ENCODE data around the gene MYL10. TPM values are rescaled to one million over a fixed set of nuclear protein-coding genes. Genes with fewer than 3 reads are reported as not detected.

The MYL10 gene
- total and polyA plus RNA-seq, 2 experiments from 2014 or later: 0.23 to 1.2 TPM

- no peak overlapping the region for H3K4me3 ChIP-seq
- no peaks in the 10 kb centered on the region for H4K20me1 ChIP-seq (ENCODE audit: insufficient read depth, poor library complexity, severe bottlenecking)
- peaks cover 30% of the 10 kb centered on the region for H3K4me1 ChIP-seq (ENCODE audit: insufficient read depth)
- no peaks in the 10 kb centered on the region for H3K79me2 ChIP-seq
- DNase-seq (ENCODE audit: low spot score): no peak
- 94% methylated on average over 10 of the region's 10 CpGs for WGBS (ENCODE audit: low lambda C conversion rate, missing lambda C conversion rate)
- no peak overlapping the region for H3K4me2 ChIP-seq
- TF ChIP-seq EZH2phosphoT487 (IDR thresholded peaks at IDR 0.05; ENCODE audit: low read depth, severe bottlenecking, unreplicated experiment) (no peak), CTCF (IDR thresholded peaks at IDR 0.05; ENCODE audit: poor library complexity) (no peak), EZH2 (IDR thresholded peaks at IDR 0.05; ENCODE audit: borderline replicate concordance) (no peak)
- H3K27ac ChIP-seq: no peak overlapping the region
- H3K9me2 ChIP-seq (replicated peaks; ENCODE audit: insufficient read depth): no peaks in the 10 kb centered on the region
- H3K27me3 ChIP-seq: no peaks in the 10 kb centered on the region
- no peak overlapping the region for H2AFZ ChIP-seq
- H3K36me3 ChIP-seq (replicated peaks; ENCODE audit: insufficient read depth, low read depth): no peaks in the 10 kb centered on the region
- no peaks in the 10 kb centered on the region for H3K9me3 ChIP-seq (ENCODE audit: low read depth)
Measured at GRCh38 chr7:101620991-101621390, 8.1 kb downstream of the MYL10 start.

GRCh38 chr7:101620395-101620794 is 8.7 kb downstream of the MYL10 start:
- TF ChIP-seq EZH2phosphoT487 (IDR thresholded peaks at IDR 0.05; ENCODE audit: low read depth, severe bottlenecking, unreplicated experiment): no peak
- no peak for TF ChIP-seq CTCF (IDR thresholded peaks at IDR 0.05; ENCODE audit: poor library complexity)
- TF ChIP-seq EZH2 (IDR thresholded peaks at IDR 0.05; ENCODE audit: borderline replicate concordance): no peak
- Histone ChIP-seq H2AFZ (no peak overlapping the region), H3K27me3 (no peaks in the 10 kb centered on the region), H3K79me2 (no peaks in the 10 kb centered on the region), H3K9me3 (ENCODE audit: low read depth) (no peaks in the 10 kb centered on the region), H4K20me1 (ENCODE audit: insufficient read depth, poor library complexity, severe bottlenecking) (no peaks in the 10 kb centered on the region), H3K27ac (no peak overlapping the region), H3K4me2 (no peak overlapping the region), H3K36me3 (replicated peaks; ENCODE audit: insufficient read depth, low read depth) (no peaks in the 10 kb centered on the region), H3K4me1 (ENCODE audit: insufficient read depth) (peaks cover 30% of the 10 kb centered on the region), H3K9me2 (replicated peaks; ENCODE audit: insufficient read depth) (no peaks in the 10 kb centered on the region), H3K4me3 (no peak overlapping the region)
- WGBS (ENCODE audit: low lambda C conversion rate, missing lambda C conversion rate): 97% methylated on average over 4 of the region's 4 CpGs
- no peak for DNase-seq (ENCODE audit: low spot score)

- no peaks in the 10 kb centered on the region for H3K79me2 ChIP-seq
- H4K20me1 ChIP-seq (ENCODE audit: insufficient read depth, poor library complexity, severe bottlenecking): no peaks in the 10 kb centered on the region
- no peak for DNase-seq (ENCODE audit: low spot score)
- H3K4me3 ChIP-seq: no peak overlapping the region
- H2AFZ ChIP-seq: peak overlapping the region; percentile 6
- peaks cover 15% of the 10 kb centered on the region for H3K4me1 ChIP-seq (ENCODE audit: insufficient read depth)
- TF ChIP-seq EZH2 (IDR thresholded peaks at IDR 0.05; ENCODE audit: borderline replicate concordance): no peak
- TF ChIP-seq CTCF (IDR thresholded peaks at IDR 0.05; ENCODE audit: poor library complexity): no peak
- no peak for TF ChIP-seq EZH2phosphoT487 (IDR thresholded peaks at IDR 0.05; ENCODE audit: low read depth, severe bottlenecking, unreplicated experiment)
- no peaks in the 10 kb centered on the region for H3K9me2 ChIP-seq (replicated peaks; ENCODE audit: insufficient read depth)
- H3K27me3 ChIP-seq: no peaks in the 10 kb centered on the region
- WGBS (ENCODE audit: low lambda C conversion rate, missing lambda C conversion rate): 51% methylated on average over 8 of the region's 8 CpGs
- peak overlapping the region; percentile 87 for H3K27ac ChIP-seq
- H3K4me2 ChIP-seq: peak overlapping the region; percentile 53
- no peaks in the 10 kb centered on the region for H3K36me3 ChIP-seq (replicated peaks; ENCODE audit: insufficient read depth, low read depth)
- no peaks in the 10 kb centered on the region for H3K9me3 ChIP-seq (ENCODE audit: low read depth)
Measured at GRCh38 chr7:101618916-101619315, 10.2 kb downstream of the MYL10 start.
